Stimulated activated CD4-positive, alpha-beta T cell treated with anti-CD3 and anti-CD28 coated beads, Interleukin-15, amount 100 ng/mL, for 48 hours (primary cell): ENCODE measurements around the gene LEKR1.

ENCODE experiments used
- DNase-seq, 2 donors: peaks; one replicate each; pipeline ENCODE4 v3.0.0-alpha.2; 2020; ENCODE audit warnings: low read depth in 2 of 2

The LEKR1 gene

GRCh38 chr3:157079676-157080369, 253.7 kb downstream of the LEKR1 start:
- no peak for DNase-seq

GRCh38 chr3:157081626-157082210, 255.6 kb downstream of the LEKR1 start:
- DNase-seq: peak; percentile 73 to 79

- DNase-seq: no peak
These were observed 256.3 kb downstream of the LEKR1 start for GRCh38 chr3:157082305-157082982.

GRCh38 chr3:157083824-157084223, 257.7 kb downstream of the LEKR1 start:
- DNase-seq: no peak

- no peak for DNase-seq
These were observed 260.1 kb downstream of the LEKR1 start for GRCh38 chr3:157086060-157086750.

GRCh38 chr3:157086775-157087174, 260.6 kb downstream of the LEKR1 start:
- DNase-seq: no peak

- no peak for DNase-seq
These were observed 261.2 kb downstream of the LEKR1 start for GRCh38 chr3:157087373-157087772.

- no peak for DNase-seq
These were observed 261.8 kb downstream of the LEKR1 start for GRCh38 chr3:157087780-157088600.

- peak; percentile 92 to 93 for DNase-seq
These were observed 262.7 kb downstream of the LEKR1 start for GRCh38 chr3:157088601-157089454.

GRCh38 chr3:157089455-157090221, 263.5 kb downstream of the LEKR1 start:
- no peak for DNase-seq

- no peak for DNase-seq
These were observed 265.1 kb downstream of the LEKR1 start for GRCh38 chr3:157091083-157091833.

GRCh38 chr3:157092230-157092629, 266.1 kb downstream of the LEKR1 start:
- DNase-seq: no peak

GRCh38 chr3:157093096-157093495, 266.9 kb downstream of the LEKR1 start:
- no peak for DNase-seq

- no peak for DNase-seq
These were observed 268.1 kb downstream of the LEKR1 start for GRCh38 chr3:157094301-157094700.

GRCh38 chr3:157094751-157095480, 268.8 kb downstream of the LEKR1 start:
- DNase-seq: no peak
